GM18873 (cell line): ENCODE results near the gene ARHGEF25.
"Not testable (repeated sequence)": the region's sequence is repeated elsewhere in the genome, so short reads cannot be mapped to it uniquely, and the experiment has no call there.

Experiments used
- ATAC-seq: cut with Tn5 transposase; IDR thresholded peaks from one replicate; pipeline ENCODE4 v1.9.1; 2021; ENCODE audit warnings: mild to moderate bottlenecking, moderate library complexity, moderate number of reproducible peaks; ENCODE audit not compliant: unreplicated experiment, low FRiP score

ARHGEF25 gene

GRCh38 chr12:57584690-57585089 lies 26.5 kb upstream of the ARHGEF25 start:
- no peak for ATAC-seq

- ATAC-seq = no peak
Observed at GRCh38 chr12:57585156-57585555, 26.1 kb upstream of the ARHGEF25 start.

- no peak for ATAC-seq
Observed at GRCh38 chr12:57586128-57586527, 25.1 kb upstream of the ARHGEF25 start.

- no peak for ATAC-seq
Observed at GRCh38 chr12:57586832-57587429, 24.3 kb upstream of the ARHGEF25 start.

GRCh38 chr12:57588951-57589610 lies 22.2 kb upstream of the ARHGEF25 start:
- not testable (repeated sequence) for ATAC-seq

- no peak for ATAC-seq
Observed at GRCh38 chr12:57590479-57590863, 20.8 kb upstream of the ARHGEF25 start.

- ATAC-seq = peak; percentile 61
Observed at GRCh38 chr12:57590864-57591781, 20.1 kb upstream of the ARHGEF25 start, which contains the start of gene PIP4K2C. PIP4K2C (plus strand) TSS chr12:57591192; CDS start chr12:57591290, 98 bp downstream.

- ATAC-seq = no peak
Observed at GRCh38 chr12:57591782-57592325, 19.4 kb upstream of the ARHGEF25 start.

- ATAC-seq = no peak
Observed at GRCh38 chr12:57592551-57593165, 18.6 kb upstream of the ARHGEF25 start.

GRCh38 chr12:57593187-57593586 lies 18.0 kb upstream of the ARHGEF25 start:
- ATAC-seq = no peak

- ATAC-seq = no peak
Observed at GRCh38 chr12:57600395-57600794, 10.8 kb upstream of the ARHGEF25 start.

GRCh38 chr12:57602544-57602943 lies 8.7 kb upstream of the ARHGEF25 start:
- ATAC-seq = no peak

- ATAC-seq = no peak
Observed at GRCh38 chr12:57603324-57603723, 7.9 kb upstream of the ARHGEF25 start.

GRCh38 chr12:57603815-57604453 lies 7.3 kb upstream of the ARHGEF25 start:
- no peak for ATAC-seq

GRCh38 chr12:57604454-57604991 lies 6.7 kb upstream of the ARHGEF25 start, which contains the start of gene DTX3:
DTX3 (plus strand) TSS chr12:57604824; CDS start chr12:57606518, 1,694 bp downstream.
- no peak for ATAC-seq

GRCh38 chr12:57604992-57605810 lies 6.0 kb upstream of the ARHGEF25 start:
- ATAC-seq = no peak

- ATAC-seq = no peak
Observed at GRCh38 chr12:57605811-57606311, 5.4 kb upstream of the ARHGEF25 start.

- ATAC-seq = no peak
Observed at GRCh38 chr12:57606399-57606798, 4.8 kb upstream of the ARHGEF25 start.

GRCh38 chr12:57606821-57607220 lies 4.4 kb upstream of the ARHGEF25 start:
- ATAC-seq = no peak
